SK-N-MC (cell line): ENCODE data around the gene RPA1.

ENCODE experiments used
- DNase-seq: peaks from one replicate; pipeline ENCODE4 v3.0.0-alpha.2; 2011; ENCODE audit warnings: low read depth, low spot score
- H3K27ac ChIP-seq: fragments of 200-600 bp; sonication (generic); 2 replicates; pipeline ENCODE4 v1.5.1; 2016; ENCODE audit warnings: mixed run types
- H3K36me3 ChIP-seq: fragments of 200-600 bp; sonication (generic); 2 replicates; pipeline ENCODE4 v1.6.1; 2017; ENCODE audit warnings: antibody characterized with exemption, low read length, mixed read lengths; ENCODE audit not compliant: insufficient read depth
- H3K4me3 ChIP-seq: fragments of 200-600 bp; sonication (generic); 2 replicates; pipeline ENCODE4 v1.5.1; 2016
- H3K9ac ChIP-seq: fragments of 200-600 bp; sonication (generic); 2 replicates; pipeline ENCODE4 v1.8.0; 2017; ENCODE audit warnings: mixed run types, mixed read lengths; ENCODE audit not compliant: insufficient read length
- H3K9me3 ChIP-seq: fragments of 200-600 bp; sonication (generic); 2 replicates; pipeline ENCODE4 v1.6.1; 2017; ENCODE audit warnings: low read depth, mild to moderate bottlenecking, antibody characterized with exemption, low read length, moderate library complexity, mixed read lengths
- EZH2 ChIP-seq: fragments of 200-600 bp; sonication (generic); IDR thresholded peaks from one replicate; pipeline ENCODE4 v1.6.1; 2017; ENCODE audit warnings: antibody characterized with exemption
- FOXP2 ChIP-seq: optimal IDR thresholded peaks from 2 replicates; pipeline ENCODE3; 2011; ENCODE audit warnings: mild to moderate bottlenecking, moderate library complexity; ENCODE audit not compliant: insufficient read depth; ENCODE audit errors: extremely low read length, control extremely low read depth
- POLR2AphosphoS5 ChIP-seq: IDR thresholded peaks from 2 replicates; pipeline ENCODE4 v1.6.1; 2012; ENCODE audit warnings: mild to moderate bottlenecking, low read depth, low read length, borderline replicate concordance

The RPA1 gene

GRCh38 chr17:1904273-1905182, 74.7 kb downstream of the RPA1 start:
- Histone ChIP-seq H3K36me3 (no peaks in the 10 kb centered on the region; the same call in 1 of the 2 replicates), H3K27ac (no peak overlapping the region), H3K9ac (no peak overlapping the region), H3K9me3 (no peaks in the 10 kb centered on the region), H3K4me3 (no peak overlapping the region)
- TF ChIP-seq FOXP2 = no peak
- TF ChIP-seq POLR2AphosphoS5 = no peak
- no peak for TF ChIP-seq EZH2
- DNase-seq = no peak

DNA sequence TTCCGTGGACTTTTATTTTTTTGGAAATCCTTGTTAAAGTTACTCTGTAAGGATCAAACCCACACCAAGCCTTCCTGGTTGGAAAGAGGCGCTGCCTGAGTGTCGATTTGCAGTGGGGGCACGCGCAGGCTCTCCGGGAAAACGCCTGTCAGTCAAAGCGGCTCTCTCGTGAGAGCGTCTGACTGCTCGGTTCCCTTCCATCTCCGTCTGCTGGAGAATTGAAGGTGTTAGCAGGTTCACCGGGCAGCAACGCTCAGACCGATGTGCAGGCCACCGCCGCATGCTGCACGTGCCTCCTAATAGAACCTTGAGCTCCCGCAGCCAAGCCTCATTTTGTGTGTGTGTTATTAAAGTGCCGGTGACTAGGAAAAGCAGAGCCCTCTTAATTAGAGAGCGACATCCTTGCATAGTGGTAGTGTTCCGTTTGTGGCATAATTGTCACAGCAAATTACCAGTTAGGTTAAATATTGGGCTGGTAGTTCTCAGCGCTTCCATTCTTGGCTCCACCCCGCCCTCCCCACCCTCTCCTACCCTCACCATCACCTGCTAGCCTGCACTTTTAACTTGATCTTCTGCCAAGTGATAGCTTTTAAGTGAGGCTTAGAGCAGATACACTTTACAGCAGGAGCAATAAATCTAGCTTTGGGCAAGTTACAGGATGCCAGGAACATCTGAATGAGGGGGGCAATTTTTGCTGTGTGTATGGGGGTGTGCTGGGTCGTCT, 75.5 kb downstream of the RPA1 start:
- DNase-seq = no peak
- no peak overlapping the region for H3K4me3 ChIP-seq

DNA sequence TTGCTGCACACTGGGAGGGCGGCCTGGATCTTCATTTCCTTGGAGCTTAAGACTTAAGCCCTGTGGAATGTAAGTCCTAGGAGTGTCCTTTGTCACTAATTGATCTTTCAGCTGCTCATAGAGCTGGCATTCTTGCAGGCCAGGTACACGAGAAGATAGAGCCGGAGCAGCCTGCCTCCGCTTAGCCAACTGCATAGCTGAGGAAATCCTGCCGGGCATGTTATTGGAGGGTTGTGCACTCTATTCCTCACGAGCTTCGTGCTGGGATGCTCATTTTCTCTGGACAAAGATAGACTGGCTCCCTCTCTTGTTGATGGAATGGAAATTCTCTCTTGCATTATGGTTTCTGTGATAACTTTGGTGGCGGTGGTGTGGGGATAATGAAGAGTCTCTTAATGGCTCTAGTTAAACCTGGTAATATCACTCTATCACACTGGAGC, 76.9 kb downstream of the RPA1 start:
- H3K36me3 ChIP-seq = no peaks in the 10 kb centered on the region
- no peak overlapping the region for H3K4me3 ChIP-seq
- no peaks in the 10 kb centered on the region for H3K9me3 ChIP-seq
- no peak for TF ChIP-seq EZH2
- TF ChIP-seq FOXP2 = no peak
- no peak for TF ChIP-seq POLR2AphosphoS5
- H3K27ac ChIP-seq = no peak overlapping the region
- no peak for DNase-seq
- H3K9ac ChIP-seq = no peak overlapping the region

More for the DNA sequence above, 75.5 kb downstream of the RPA1 start:
- H3K9me3 ChIP-seq = no peaks in the 10 kb centered on the region
- H3K36me3 ChIP-seq = no peaks in the 10 kb centered on the region
- H3K9ac ChIP-seq = no peak overlapping the region
- TF ChIP-seq POLR2AphosphoS5 = no peak
- no peak for TF ChIP-seq FOXP2
- TF ChIP-seq EZH2 = no peak
- no peak overlapping the region for H3K27ac ChIP-seq

DNA sequence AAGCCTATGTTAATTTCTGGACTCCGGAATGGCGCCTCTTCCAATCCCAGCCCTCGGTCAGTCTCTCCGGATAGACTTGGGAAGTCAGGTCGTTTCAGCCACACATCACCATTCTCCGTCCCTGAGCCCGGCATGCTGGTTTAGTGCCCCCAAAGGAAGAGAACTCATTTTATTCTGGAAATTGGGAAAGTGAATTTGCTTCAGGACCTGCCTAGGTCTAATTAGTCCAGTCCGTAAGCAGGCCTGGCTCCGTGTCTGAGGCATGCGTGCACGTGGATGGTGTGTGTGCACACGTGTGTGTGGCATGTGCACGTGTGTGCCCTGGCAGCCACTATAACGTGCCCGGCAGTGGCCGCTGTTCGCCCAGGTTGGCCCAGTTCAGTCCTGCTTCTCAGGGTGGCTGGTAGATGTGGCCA, 77.4 kb downstream of the RPA1 start:
- Histone ChIP-seq H3K36me3 (no peaks in the 10 kb centered on the region), H3K27ac (no peak overlapping the region), H3K4me3 (no peak overlapping the region), H3K9me3 (no peaks in the 10 kb centered on the region), H3K9ac (no peak overlapping the region)
- TF ChIP-seq EZH2 (no peak), POLR2AphosphoS5 (no peak), FOXP2 (no peak)
- no peak for DNase-seq

DNA sequence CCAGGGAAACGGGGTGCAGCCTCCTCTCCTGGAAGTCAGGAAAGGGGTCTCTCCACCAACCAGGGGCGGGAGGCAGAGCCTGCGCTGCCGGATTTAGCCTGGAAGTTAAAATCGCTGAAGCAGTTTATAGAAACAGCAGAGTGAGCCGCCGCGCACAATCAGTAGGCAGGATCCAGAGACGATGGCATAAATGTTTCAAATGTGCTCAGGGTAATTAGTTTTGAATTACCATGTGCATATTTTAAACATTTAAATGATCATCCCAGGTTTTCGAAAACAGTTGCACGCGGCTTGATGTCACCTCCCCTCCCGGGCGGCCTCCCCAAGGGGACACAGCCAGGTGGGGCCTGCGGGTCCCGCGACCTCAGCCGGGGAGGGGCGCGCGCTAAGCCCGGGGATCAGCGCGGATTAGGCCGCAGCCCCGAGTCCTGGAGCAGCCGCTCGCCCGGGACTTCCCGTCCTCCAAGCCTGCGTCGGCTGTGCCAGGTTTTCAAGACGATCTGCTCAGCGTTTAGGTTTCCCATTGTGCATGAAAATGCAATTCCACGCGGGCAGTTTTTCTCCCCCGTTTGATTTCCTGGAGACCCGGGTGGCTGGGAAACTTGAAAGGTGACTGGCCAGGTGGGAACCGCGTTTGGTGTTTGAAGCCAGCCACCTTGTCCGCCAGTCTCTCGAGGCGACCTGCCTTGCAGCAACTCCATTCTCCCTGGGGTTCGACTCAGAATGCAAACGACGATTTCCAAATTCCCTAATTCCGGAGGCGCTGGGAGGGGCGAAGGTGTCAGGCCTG, 78.3 kb downstream of the RPA1 start:
- DNase-seq = no peak
- Histone ChIP-seq H3K36me3 (no peaks in the 10 kb centered on the region), H3K9me3 (no peaks in the 10 kb centered on the region), H3K4me3 (peak overlapping the region; percentile 81), H3K27ac (no peak overlapping the region), H3K9ac (peak overlapping the region; percentile 7)
- no peak for TF ChIP-seq POLR2AphosphoS5
- no peak for TF ChIP-seq EZH2

DNA sequence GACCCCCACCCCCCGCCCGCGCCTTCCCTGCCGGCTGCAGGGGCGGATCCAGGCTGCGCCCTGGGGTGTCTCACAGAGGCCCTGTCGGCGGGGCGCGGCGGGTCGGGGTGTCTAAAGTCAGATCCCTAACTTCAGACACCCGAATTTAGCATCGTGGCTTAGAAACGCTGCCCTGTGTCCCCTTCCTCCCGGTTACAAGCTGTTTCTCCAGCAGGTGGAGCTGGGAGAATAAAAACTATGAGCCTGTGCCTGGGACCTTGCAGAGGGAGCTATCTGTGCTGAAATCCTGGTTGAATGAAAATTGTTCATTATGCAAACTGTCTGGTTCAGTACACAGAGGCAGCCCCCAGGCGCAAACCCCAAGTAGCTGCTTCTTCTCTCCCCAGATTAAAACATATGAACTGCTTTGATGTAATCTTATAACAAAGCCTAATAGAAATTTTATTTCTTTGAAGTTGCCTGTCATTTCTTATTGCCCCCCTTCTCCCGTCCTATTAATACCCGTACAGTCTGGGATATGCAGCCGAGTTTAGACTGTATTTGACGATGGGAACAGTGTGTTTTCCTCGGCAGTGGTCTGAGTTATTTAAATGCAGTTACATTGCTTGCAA, 79.0 kb downstream of the RPA1 start:
- no peak for TF ChIP-seq POLR2AphosphoS5
- TF ChIP-seq EZH2 = no peak
- no peak for TF ChIP-seq FOXP2
- H3K4me3 ChIP-seq = peak overlapping the region; percentile 81
- peak; percentile 62 for DNase-seq
- no peak overlapping the region for H3K9ac ChIP-seq
- no peaks in the 10 kb centered on the region for H3K36me3 ChIP-seq
- H3K9me3 ChIP-seq = no peaks in the 10 kb centered on the region
- no peak overlapping the region for H3K27ac ChIP-seq

GRCh38 chr17:1909985-1910384, 80.2 kb downstream of the RPA1 start:
- H3K27ac ChIP-seq = no peak overlapping the region
- DNase-seq = no peak

DNA sequence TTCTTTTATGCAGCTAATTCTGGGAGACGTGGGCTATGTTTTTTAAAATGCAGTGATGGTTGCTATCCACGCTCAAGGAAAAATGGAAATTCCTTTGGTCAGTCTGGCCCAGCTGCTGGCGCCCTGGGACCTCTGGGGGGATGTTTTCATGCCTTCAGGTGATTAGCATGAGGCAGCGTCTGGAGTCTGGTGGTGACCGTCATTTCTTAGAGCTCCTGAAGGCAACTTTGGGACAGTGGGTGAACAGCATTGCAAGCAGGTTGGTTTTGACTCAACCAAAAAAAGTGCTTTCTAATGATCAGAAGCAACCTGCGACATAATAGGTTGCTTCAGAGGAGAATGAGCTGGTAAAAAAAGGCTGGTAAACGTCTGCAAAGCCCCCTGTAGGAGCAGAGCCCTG, 82.3 kb downstream of the RPA1 start:
- TF ChIP-seq POLR2AphosphoS5 (no peak), EZH2 (no peak), FOXP2 (no peak)
- Histone ChIP-seq H3K36me3 (no peaks in the 10 kb centered on the region), H3K9ac (no peak overlapping the region), H3K27ac (no peak overlapping the region), H3K9me3 (no peaks in the 10 kb centered on the region), H3K4me3 (no peak overlapping the region)
- DNase-seq = no peak

More at GRCh38 chr17:1909985-1910384, 80.2 kb downstream of the RPA1 start:
- TF ChIP-seq POLR2AphosphoS5 (no peak), EZH2 (no peak), FOXP2 (no peak)
- no peaks in the 10 kb centered on the region for H3K36me3 ChIP-seq
- H3K9me3 ChIP-seq = no peaks in the 10 kb centered on the region
- H3K9ac ChIP-seq = no peak overlapping the region
- H3K4me3 ChIP-seq = no peak overlapping the region
